Measurements from ENCODE around the gene NUP155.
A peak's percentile ranks its signal among the peaks of the same experiment; 100 is the strongest.
"Not testable (repeated sequence)": the region's sequence is repeated elsewhere in the genome, so short reads cannot be mapped to it uniquely, and the experiment has no call there.

NUP155 gene

GRCh38 chr5:37283214-37283820 lies 87.6 kb downstream of the NUP155 start:
- DNase-seq (ENCODE audit: low read depth), result no peak

- DNase-seq (ENCODE audit: low read depth), result no peak
These were observed 95.4 kb downstream of the NUP155 start for GRCh38 chr5:37275511-37275910.

GRCh38 chr5:37272511-37272910 lies 98.4 kb downstream of the NUP155 start:
- no peak for DNase-seq (ENCODE audit: low read depth)

DNA sequence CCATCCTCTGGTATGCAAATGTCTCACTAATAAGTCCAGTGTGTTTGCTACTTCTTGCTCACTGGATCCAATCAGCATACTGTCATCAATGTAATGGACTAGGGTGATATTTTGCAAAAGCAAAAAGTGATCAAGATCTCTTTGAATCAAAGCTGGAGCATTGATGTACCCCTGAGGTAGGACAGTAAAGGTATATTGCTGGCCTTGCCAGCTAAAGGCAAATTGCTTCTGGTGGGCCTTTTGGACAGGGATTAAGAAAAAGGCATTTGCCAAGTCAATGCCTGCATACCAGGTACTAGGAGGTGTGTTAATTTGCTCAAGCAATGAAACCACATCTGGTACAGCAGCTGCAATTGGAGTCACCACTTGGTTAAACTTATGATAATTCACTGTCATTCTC lies 102.8 kb downstream of the NUP155 start:
- not testable (repeated sequence) for DNase-seq (ENCODE audit: low read depth)

DNA sequence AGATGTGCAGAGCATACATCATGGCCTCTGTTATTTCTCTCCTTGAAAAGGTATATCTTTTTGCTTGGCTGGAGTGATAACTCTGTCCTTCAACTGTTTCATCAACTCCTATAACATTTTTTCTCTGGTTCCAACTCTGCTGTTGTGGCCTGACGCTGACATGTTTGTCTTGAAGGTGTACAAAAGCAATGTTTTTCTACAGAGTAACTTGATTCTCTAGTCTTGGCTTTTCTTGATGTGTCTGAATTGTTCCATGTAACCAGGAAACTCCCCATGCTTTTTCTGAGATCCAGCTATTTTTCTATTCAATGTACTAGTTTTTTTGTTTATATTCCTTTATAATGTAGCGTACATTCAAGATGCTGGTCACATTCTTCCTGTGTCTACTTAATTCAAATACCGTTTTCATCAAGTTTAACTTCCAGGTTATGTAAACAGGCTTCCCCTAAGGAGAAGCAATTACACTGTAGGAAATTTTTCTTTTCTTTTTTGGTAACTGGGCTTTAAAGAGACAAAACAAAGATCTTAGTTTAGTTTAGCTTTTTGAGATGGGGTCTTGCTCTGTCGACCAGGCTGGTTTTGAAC lies 115.0 kb downstream of the NUP155 start:
- DNase-seq (ENCODE audit: low read depth), result no peak

DNA sequence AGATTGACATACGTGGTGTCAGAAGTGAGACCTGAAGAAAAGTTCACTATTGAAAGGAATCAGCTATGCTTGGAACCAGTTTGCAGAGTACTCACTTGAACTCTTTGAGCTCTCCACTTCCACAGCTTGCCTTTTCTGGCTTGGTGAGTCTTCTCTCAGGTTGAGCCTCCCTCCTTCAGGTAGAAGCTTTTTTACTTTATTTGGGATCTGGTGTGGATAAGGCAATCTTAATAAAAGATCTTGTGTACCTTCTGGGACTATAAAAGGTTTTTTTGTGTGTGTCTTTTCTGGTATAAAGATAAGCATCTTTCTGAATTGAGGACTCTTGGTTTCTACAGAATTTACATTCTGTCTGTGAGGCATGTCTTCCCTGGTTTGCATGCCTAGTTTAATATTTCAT lies 116.3 kb downstream of the NUP155 start:
- DNase-seq (ENCODE audit: low read depth), result no peak

GRCh38 chr5:37251665-37252064 lies 119.2 kb downstream of the NUP155 start:
- no peak for DNase-seq (ENCODE audit: low read depth)

DNA sequence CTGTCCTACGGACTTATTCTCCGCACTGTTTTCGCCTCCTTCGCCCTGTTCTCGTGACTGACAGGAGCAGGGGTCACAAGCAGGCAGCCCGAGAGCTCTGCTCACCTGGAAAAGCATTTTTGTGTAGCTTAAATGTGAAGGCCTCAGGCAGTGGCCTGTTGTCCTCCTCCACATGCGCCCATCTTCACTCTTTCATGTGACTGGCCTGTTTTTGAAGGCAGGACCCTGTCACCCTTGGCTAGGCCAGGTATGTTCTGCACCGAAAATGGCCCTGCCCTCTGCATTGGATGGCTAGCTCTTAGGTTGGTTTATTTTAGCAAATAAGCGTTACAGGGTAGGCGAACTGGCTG lies 121.1 kb downstream of the NUP155 start:
- no peak for DNase-seq (ENCODE audit: low read depth)

DNA sequence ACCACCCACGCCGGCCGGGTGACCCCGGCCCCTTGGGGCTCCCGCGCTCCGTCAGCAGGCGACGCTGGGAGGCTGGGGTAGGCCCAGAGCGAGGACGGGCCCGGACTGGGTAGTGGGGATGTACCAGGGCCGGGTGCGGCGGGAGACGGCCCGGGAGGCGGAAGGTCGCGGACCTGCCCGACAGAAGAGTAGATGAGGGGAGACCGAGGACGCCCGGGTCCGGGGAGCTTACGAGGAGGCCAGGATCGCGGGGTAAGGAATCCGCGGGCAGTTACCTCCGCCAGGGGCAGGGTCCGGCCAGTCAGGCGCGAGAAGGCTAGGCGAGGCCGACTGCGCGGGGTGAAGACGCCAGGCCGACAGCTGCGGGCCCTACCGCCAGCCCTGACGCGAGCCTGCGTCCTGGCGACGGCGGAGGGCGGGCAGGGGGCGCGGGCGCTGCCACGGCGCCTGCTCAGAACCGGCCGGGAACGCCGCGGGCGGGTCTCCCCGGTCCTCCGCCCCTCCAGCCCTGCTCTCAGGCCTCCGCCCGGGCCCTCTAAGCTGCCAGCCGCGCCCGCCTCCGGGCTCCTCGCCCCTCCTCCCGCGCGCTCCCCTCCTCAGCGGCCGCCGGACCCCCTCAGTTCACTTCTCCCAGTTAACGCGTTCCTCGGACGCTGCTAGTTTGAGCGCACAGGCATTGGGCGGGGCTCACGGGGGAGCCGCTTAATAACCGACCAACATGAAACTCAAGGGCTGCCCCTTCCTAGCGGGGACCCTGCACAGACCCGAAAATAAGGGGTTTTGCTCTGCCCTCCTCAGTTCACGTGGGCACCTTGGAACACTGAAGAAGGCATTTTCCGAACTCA lies 121.7 kb downstream of the NUP155 start, which contains the start of gene CPLANE1:
Gene CPLANE1, minus strand, starts transcription at position 407 of the 845 bp plus-strand sequence. CDS start 1,678 bp downstream, outside the sequence.
- peak; percentile 39 for DNase-seq (ENCODE audit: low read depth)

GRCh38 chr5:37248421-37248969 lies 122.4 kb downstream of the NUP155 start:
- DNase-seq (ENCODE audit: low read depth), result no peak

DNA sequence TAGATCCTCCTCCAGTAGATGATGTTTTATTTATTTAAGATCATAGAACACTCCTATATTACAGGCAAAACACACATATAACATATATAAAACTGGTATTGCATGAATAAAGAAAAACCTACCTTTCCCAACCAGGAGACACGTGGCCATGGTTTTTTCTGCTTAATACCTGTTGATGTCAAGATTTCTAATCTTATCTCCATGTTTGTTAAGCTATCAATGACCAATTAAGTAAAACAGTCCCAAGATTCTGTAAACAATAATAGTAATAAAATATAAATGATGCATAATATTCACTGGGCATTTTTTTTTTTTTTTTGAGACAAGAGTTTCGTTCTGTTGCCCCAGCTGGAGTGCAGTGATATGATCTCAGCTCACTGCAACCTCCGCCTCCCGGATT lies 123.4 kb downstream of the NUP155 start:
- DNase-seq (ENCODE audit: low read depth), result no peak

- DNase-seq (ENCODE audit: low read depth), result no peak
These were observed 123.9 kb downstream of the NUP155 start for GRCh38 chr5:37247036-37247435.
